Prostate gland (tissue), 2 donors: ENCODE results near the gene ASIC2.

Experiments
- POLR2A ChIP-seq: fragments of 450-650 bp; IDR thresholded peaks from one replicate; pipeline ENCODE4 v1.6.1; 2016; ENCODE audit warnings: antibody characterized with exemption, mild to moderate bottlenecking
- TF ChIP-seq, protein P1 (sequence below), 4 experiments: fragments of 200-600 bp in 2 of 4; fragments of 450-650 bp in 2 of 4; sonication (generic) in 2 of 4; IDR thresholded peaks; 1 replicate in 3 of 4; 2 replicates in 1 of 4; pipeline ENCODE4 v1.5.1; 2016 to 2019; ENCODE audit warnings: antibody characterized with exemption in 4 of 4, mild to moderate bottlenecking in 2 of 4, moderate library complexity in 2 of 4

- TF ChIP-seq, protein P1, sequence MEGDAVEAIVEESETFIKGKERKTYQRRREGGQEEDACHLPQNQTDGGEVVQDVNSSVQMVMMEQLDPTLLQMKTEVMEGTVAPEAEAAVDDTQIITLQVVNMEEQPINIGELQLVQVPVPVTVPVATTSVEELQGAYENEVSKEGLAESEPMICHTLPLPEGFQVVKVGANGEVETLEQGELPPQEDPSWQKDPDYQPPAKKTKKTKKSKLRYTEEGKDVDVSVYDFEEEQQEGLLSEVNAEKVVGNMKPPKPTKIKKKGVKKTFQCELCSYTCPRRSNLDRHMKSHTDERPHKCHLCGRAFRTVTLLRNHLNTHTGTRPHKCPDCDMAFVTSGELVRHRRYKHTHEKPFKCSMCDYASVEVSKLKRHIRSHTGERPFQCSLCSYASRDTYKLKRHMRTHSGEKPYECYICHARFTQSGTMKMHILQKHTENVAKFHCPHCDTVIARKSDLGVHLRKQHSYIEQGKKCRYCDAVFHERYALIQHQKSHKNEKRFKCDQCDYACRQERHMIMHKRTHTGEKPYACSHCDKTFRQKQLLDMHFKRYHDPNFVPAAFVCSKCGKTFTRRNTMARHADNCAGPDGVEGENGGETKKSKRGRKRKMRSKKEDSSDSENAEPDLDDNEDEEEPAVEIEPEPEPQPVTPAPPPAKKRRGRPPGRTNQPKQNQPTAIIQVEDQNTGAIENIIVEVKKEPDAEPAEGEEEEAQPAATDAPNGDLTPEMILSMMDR (IDR thresholded peaks at IDR 0.05), result no peak
- TF ChIP-seq POLR2A, result no peak
Measured at GRCh38 chr17:33338242-33338641, 45.1 kb upstream of the ASIC2 start.
